GM12892 (cell line): ENCODE data around the gene WNT8B. TPM values are rescaled to one million over a fixed set of nuclear protein-coding genes. Genes with fewer than 3 reads are reported as not detected.

Experiments
- DNase-seq: peaks from one replicate; pipeline ENCODE4 v3.0.0; 2011; ENCODE audit not compliant: insufficient read length
- FAIRE-seq: peaks from 2 replicates; lab custom pipeline; 2011; peaks lifted over from hg19 to GRCh38; lab: Jason Lieb, UNC
- POLR2A ChIP-seq: IDR thresholded peaks from 2 replicates; pipeline ENCODE4 v1.6.1; 2011; ENCODE audit warnings: low read depth, low read length, control low read depth
- POLR2AphosphoS5 ChIP-seq: IDR thresholded peaks from 2 replicates; pipeline ENCODE4 v1.6.1; 2011; ENCODE audit warnings: low read depth, low read length, control low read depth
- TAF1 ChIP-seq: IDR thresholded peaks from 2 replicates; pipeline ENCODE4 v1.6.1; 2011; ENCODE audit warnings: low read depth, mild to moderate bottlenecking, control low read depth, low read length, borderline replicate concordance
- polyA plus RNA-seq: library from polyadenylated mRNA; unstranded; fragments of >200 nt; gene quantifications from one replicate; pipeline ENCODE4 v1.2.1, GENCODE V29; 2012; ENCODE audit warnings: missing spikeins, inconsistent platforms; ENCODE audit not compliant: missing spikeins

Gene WNT8B, protein sequence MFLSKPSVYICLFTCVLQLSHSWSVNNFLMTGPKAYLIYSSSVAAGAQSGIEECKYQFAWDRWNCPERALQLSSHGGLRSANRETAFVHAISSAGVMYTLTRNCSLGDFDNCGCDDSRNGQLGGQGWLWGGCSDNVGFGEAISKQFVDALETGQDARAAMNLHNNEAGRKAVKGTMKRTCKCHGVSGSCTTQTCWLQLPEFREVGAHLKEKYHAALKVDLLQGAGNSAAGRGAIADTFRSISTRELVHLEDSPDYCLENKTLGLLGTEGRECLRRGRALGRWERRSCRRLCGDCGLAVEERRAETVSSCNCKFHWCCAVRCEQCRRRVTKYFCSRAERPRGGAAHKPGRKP
- not detected for polyA plus RNA-seq

DNA sequence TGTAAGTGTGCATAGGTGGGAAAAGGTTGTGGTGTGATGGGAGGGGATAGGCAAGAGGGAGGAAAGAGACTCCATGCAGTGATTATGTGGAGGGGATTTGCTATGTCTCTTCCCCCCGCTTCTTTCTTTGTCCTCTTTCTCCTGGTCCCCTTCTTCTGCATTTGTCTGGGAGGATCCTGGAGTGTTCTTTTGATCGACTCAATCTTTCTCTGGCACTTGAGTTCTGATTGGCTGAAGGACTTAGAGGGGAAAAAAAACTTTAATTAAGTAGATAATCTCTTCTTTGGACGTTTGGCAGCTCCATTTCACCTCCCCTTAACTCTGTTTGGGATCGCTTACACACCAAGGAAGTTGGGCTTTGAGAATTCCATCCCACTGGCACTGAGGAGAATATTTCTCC lies at the start of gene WNT8B:
Gene WNT8B (plus strand): TSS at position 301 of the 400 bp plus-strand sequence. CDS start 160 bp downstream, outside the sequence.
- FAIRE-seq = no peak
- TF ChIP-seq POLR2A = no peak
- TF ChIP-seq TAF1 = no peak
- TF ChIP-seq POLR2AphosphoS5 = no peak
- DNase-seq = no peak

DNA sequence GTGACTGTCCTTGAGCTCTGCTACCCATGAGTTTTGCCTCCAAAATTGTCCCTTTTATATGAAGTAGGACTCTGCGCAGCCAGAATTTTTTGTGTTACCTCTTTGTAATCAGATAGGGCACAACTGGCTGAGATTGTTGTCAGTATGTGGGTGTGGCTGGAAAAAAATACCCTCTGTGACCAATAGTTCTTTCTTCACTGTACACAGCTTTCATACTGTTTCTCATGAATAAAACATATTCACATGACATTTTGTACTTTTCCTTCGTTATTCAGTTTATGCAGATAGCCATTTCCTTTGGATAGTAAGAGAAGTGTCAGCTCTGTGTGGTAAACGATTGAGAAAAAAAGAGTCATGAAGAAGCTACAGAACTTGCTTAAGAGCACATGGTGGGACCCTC lies 49.6 kb upstream of the WNT8B start:
- DNase-seq (no peak), FAIRE-seq (no peak)
- TF ChIP-seq TAF1 (no peak), POLR2AphosphoS5 (no peak), POLR2A (no peak)

DNA sequence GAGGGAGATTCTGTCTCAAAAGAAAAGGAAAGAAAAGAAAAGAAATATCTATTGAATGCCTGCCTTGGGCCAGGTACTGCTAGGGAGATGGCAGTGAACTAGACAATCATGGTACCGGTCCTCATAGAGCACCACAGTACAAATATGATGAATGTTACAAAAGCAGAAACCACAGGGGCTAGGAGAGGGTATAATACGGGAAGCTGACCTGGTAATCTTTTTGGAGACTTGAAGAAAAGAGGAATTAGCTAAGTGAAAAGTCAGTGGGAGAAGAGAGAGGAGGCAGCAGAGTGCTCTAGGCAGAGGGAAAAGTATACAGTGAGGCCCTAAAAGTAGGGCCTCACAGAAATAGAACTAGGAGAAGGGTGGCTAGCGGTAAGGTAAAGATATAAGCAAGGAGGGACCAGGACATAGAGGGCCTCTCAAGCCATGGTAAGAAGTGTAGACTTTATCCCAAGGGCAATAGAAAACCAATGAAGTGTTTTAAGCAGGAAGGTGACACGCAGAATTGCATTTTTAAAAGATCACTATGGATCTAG lies 42.8 kb upstream of the WNT8B start:
- FAIRE-seq = no peak
- DNase-seq = no peak
- TF ChIP-seq POLR2AphosphoS5 = no peak
- no peak for TF ChIP-seq TAF1
- TF ChIP-seq POLR2A = no peak

DNA sequence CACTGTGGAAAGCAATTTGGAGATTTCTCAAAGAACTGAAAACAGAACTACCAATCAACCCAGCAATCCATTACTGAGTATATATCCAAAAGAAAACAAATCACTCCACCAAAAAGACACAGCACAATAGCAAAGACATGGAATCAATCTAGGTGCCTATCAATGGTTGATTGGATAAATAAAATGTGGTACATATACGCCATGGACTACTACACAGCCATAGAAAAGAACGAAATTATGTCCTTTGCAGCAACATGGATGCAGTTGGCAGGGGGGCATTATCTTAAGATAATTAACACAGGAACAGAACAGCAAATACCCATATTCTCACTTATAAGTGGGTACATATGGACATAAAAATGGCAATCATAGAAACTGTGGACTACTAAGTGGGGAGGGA lies 35.4 kb upstream of the WNT8B start:
- FAIRE-seq (no peak), DNase-seq (no peak)
- TF ChIP-seq POLR2A = no peak
- TF ChIP-seq POLR2AphosphoS5 = no peak
- no peak for TF ChIP-seq TAF1

DNA sequence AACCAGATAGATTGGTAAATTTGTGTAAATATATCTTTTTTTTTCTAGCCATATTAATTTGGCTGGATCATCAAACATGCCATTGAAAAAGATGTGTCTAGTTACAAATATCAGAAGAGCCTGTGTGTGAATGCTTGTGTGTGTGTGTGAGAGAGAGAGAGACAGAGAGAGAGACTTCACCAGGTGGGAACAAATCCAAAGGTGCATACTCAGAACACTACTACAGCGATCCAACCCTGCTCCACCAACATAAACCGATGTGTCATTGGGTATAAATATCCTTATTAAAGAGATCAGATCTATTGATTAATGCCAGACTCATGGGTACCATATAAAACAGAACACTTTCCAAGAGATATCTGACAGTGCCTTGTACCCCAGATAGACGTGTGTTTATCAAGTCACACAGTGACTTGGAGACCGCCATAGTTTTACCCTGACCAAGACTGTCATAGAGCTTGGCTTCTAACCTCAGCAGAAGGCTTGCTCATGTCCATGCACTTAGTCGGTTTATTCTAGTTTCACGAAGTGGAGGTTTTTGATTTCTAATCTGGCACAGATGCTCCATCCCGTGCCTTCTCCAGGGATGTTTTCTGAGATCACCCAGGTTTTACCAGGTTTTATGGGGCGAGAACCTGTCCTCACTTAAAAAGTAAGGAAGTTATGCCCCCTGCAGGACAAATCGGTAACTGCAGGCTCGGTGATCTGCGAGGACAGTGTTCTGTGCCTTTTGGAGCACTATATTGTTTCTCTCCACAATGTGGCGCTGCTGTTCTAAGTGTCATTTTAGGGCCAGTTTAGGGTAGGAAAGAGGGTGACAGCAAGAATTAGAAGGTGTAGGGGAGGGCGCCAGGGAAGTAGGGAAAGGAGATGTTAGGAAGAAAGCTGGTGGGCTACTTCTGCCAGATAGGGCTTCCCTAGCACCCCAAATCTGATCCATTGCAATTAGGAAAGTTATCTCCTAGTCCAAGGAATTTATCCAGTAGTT lies 29.3 kb upstream of the WNT8B start:
- peak; percentile 99 for FAIRE-seq
- TF ChIP-seq POLR2A (no peak), POLR2AphosphoS5 (no peak), TAF1 (no peak)

DNA sequence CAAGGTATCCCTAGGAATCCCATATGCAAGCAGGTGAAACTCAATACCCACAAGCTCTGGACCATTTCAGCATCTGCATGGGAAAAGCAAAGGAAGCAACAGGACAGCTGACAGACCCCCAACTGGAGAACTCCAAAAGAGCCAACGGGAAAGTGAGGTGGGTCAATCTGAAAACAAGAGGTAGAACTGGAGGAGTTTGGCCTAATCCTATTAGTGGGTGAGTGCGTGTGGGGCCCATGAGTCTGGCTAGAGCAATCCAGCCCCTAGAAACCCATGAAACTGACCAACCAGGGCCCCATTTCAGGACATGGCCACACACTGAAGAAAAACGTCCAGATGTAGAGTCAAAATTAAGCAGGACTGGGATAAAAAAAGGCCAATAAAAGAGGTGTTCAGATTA lies 26.6 kb upstream of the WNT8B start:
- DNase-seq (no peak), FAIRE-seq (no peak)
- no peak for TF ChIP-seq POLR2A
- no peak for TF ChIP-seq TAF1
- no peak for TF ChIP-seq POLR2AphosphoS5

More for the DNA sequence above, 29.3 kb upstream of the WNT8B start:
- peak; percentile 43 for DNase-seq

DNA sequence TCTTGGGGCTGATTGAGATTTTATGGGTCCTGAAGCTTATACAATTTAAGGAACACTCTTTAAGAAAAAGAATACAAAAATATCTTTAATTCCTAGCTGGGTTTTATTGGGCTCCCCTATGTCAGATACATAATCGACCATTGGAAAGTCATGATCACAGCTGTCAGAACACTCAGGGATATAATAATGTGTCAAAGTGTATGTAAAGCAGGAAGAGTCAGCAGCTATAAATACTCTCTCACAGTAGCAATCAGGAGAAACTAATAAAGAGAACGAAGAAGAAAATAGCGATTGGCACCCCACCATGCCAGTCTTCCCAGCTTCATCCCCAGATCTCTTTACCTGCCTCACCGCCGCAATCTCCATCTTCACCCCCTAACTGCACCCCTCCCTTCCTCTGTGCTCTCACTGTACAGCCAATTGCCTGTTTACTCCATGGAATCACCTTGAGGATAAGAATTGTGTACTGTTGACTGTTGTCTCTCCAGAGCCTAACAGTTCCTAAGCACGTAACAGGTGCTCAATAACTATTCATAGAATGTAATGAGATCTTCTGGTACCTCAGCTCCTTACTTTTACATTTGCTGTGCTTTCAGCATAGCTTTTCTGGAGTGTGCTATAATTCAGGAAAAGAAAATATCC lies 24.0 kb upstream of the WNT8B start:
- FAIRE-seq (no peak), DNase-seq (no peak)

DNA sequence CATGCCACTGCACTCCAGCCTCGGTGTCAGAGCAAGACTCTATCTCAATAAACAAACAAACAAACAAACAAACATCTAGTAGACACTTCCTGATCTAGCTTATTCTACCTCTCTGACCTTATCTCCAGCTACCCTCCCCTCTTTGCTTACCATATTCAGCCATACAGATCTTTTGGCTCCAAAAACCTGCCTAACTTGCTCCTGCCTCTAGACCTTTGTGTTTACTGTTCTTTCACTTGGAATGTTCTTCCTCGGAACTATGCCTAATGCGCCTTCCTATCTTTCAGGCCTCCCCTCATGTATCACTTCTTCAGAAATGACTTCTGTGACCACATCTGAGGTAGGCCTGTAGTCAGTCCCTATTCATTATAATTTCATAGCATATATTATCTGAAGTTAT lies 20.3 kb upstream of the WNT8B start:
- TF ChIP-seq POLR2AphosphoS5 (no peak), POLR2A (no peak), TAF1 (no peak)
- DNase-seq (no peak), FAIRE-seq (no peak)

More for the DNA sequence above, 24.0 kb upstream of the WNT8B start:
- TF ChIP-seq POLR2A (no peak), TAF1 (no peak), POLR2AphosphoS5 (no peak)

DNA sequence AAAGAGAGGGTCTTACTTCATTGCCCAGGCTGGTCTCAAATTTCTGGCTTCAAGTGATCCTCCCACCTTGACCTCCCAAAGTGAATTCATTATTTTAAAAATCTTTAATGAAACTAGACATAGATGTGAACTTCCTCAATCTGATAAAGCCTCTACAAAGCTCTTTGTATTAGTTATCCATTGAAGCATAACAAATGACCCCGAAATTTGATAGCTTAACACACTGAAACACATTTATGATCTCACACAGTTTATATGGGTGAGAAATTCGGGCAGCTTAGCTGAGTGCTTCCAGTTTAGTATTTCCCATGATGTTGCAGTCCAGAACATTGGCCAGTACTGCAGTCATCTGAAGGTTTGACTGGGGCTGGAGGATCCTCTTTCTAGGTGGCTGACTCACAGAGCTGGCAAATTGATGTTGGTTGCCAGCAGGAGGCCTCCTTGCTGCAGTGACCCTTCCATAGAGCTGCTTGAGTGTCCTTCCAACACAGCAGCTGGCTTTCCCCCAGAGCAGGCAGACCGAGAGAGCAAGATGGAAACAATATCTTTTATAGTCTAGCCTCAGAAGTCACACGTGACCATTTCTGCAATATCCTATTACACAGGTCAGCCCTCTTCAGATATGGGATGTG lies 16.6 kb upstream of the WNT8B start:
- FAIRE-seq (no peak), DNase-seq (no peak)
- no peak for TF ChIP-seq POLR2A
- TF ChIP-seq POLR2AphosphoS5 = no peak
- TF ChIP-seq TAF1 = no peak

DNA sequence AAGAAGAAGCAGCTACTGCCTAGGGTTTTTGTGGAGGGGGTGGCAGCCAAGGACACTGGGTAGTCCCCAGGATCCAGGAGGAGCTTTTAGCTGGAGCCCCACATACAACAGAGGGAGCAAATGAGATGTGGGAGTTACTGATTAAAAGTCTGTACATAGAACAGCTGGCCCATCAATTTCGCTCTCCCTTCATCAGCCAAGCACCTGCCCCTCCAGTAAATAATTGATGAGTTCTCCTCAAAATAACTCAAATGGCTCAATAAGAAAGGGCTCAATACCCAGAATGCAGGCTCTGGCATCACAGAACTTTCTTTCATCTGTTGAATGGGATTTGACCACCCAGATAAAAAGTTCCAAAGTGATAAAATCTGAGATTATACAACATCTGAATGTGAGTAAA lies 15.1 kb upstream of the WNT8B start:
- no peak for FAIRE-seq
- TF ChIP-seq POLR2A = no peak
- no peak for TF ChIP-seq TAF1
- TF ChIP-seq POLR2AphosphoS5 = no peak
- no peak for DNase-seq

DNA sequence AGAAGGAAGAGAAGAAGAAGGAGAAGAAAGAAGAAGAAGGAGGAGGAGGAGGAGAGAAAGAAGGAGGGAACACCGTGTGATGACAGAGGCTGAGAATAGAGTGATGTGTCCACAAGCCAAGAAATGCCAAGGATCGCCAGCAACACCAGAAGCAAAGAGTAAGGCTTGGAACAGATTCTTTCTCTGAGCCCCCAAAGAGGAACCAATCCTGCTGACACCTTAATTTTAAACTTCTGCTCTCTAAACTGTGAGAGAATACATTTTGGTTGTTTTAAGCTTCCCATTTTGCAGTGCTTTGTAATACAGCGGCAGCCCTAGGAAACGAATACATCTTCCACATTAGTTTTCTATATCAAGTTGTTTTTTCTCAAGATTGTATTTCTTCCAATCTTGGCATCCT lies 13.9 kb upstream of the WNT8B start:
- FAIRE-seq = no peak
- TF ChIP-seq POLR2AphosphoS5 = no peak
- TF ChIP-seq POLR2A = no peak
- TF ChIP-seq TAF1 = no peak

More for the DNA sequence above, 13.9 kb upstream of the WNT8B start:
- no peak for DNase-seq
